Hematopoietic multipotent progenitor cell treated with erythropoietin and hydrocortisone succinate and interleukin-3 and kit ligand, for 8 days (in vitro differentiated cells): ENCODE data around the gene SRP19.
"Not testable (repeated sequence)": the region's sequence is repeated elsewhere in the genome, so short reads cannot be mapped to it uniquely, and the experiment has no call there.

Experiments
- DNase-seq: peaks from one replicate; pipeline ENCODE4 v3.0.0-alpha.2; 2015

SRP19 gene

GRCh38 chr5:112860929-112861637 is at the start of gene SRP19:
SRP19 (plus strand) TSS chr5:112861287; CDS start chr5:112861377, 90 bp downstream.
- peak; percentile 97 for DNase-seq

GRCh38 chr5:112812549-112812948 is 48.5 kb upstream of the SRP19 start:
- DNase-seq = no peak

GRCh38 chr5:112820246-112820645 is 40.8 kb upstream of the SRP19 start:
- DNase-seq = no peak

GRCh38 chr5:112822456-112822855 is 38.6 kb upstream of the SRP19 start:
- DNase-seq = no peak

GRCh38 chr5:112823181-112823580 is 37.9 kb upstream of the SRP19 start:
- no peak for DNase-seq

- DNase-seq = no peak
Measured at GRCh38 chr5:112823656-112824055, 37.4 kb upstream of the SRP19 start.

GRCh38 chr5:112824197-112824596 is 36.9 kb upstream of the SRP19 start:
- DNase-seq = no peak

GRCh38 chr5:112830378-112830777 is 30.7 kb upstream of the SRP19 start:
- DNase-seq = no peak

GRCh38 chr5:112833971-112834370 is 27.1 kb upstream of the SRP19 start:
- DNase-seq = no peak

- DNase-seq = no peak
Measured at GRCh38 chr5:112844489-112844888, 16.6 kb upstream of the SRP19 start.

GRCh38 chr5:112846556-112846955 is 14.5 kb upstream of the SRP19 start:
- no peak for DNase-seq

- no peak for DNase-seq
Measured at GRCh38 chr5:112847306-112847705, 13.8 kb upstream of the SRP19 start.

GRCh38 chr5:112848116-112848811 is 12.8 kb upstream of the SRP19 start:
- peak; percentile 86 for DNase-seq

GRCh38 chr5:112849912-112850311 is 11.2 kb upstream of the SRP19 start:
- DNase-seq = no peak

- DNase-seq = no peak
Measured at GRCh38 chr5:112854651-112855050, 6.4 kb upstream of the SRP19 start.

- no peak for DNase-seq
Measured at GRCh38 chr5:112857866-112858265, 3.2 kb upstream of the SRP19 start.

- not testable (repeated sequence) for DNase-seq
Measured at GRCh38 chr5:112860571-112860928, 537 bp upstream of the SRP19 start.

- no peak for DNase-seq
Measured at GRCh38 chr5:112861638-112861985, 525 bp downstream of the SRP19 start.

- no peak for DNase-seq
Measured at GRCh38 chr5:112862085-112862484, 998 bp downstream of the SRP19 start.

- DNase-seq = no peak
Measured at GRCh38 chr5:112863549-112863948, 2.5 kb downstream of the SRP19 start.

GRCh38 chr5:112865128-112865527 is 4.0 kb downstream of the SRP19 start:
- no peak for DNase-seq

- DNase-seq = no peak
Measured at GRCh38 chr5:112866739-112867138, 5.7 kb downstream of the SRP19 start.

GRCh38 chr5:112867411-112867810 is 6.3 kb downstream of the SRP19 start:
- no peak for DNase-seq

- DNase-seq = no peak
Measured at GRCh38 chr5:112869948-112870347, 8.9 kb downstream of the SRP19 start.

GRCh38 chr5:112870966-112871365 is 9.9 kb downstream of the SRP19 start:
- DNase-seq = no peak
